Activated T-helper 17 cell treated with anti-CD3 and anti-CD28 coated beads, Interleukin-2, amount 50 U/mL, for 72 hours (primary cell): ENCODE results near the gene INIP. TPM values are rescaled to one million over a fixed set of nuclear protein-coding genes. Genes with fewer than 3 reads are reported as not detected.

ENCODE experiments used
- ATAC-seq: fragments of 150-1000 bp; cut with Tn5 transposase; replicated peaks from 2 replicates; pipeline ENCODE4 v1.10.0; 2021; ENCODE audit warnings: mild to moderate bottlenecking, moderate library complexity
- H3K27ac Mint-ChIP-seq: one replicate; pipeline ENCODE4 v1.8.0; 2022; ENCODE audit warnings: mixed read lengths
- H3K27me3 Mint-ChIP-seq: one replicate; pipeline ENCODE4 v1.8.0; 2022; ENCODE audit warnings: mixed read lengths
- H3K36me3 Mint-ChIP-seq: one replicate; pipeline ENCODE4 v1.8.0; 2022; ENCODE audit warnings: low read depth, mild to moderate bottlenecking, mixed read lengths
- H3K4me1 Mint-ChIP-seq: one replicate; pipeline ENCODE4 v1.8.0; 2022; ENCODE audit warnings: mixed read lengths
- H3K4me3 Mint-ChIP-seq: one replicate; pipeline ENCODE4 v1.8.0; 2022; ENCODE audit warnings: mild to moderate bottlenecking, mixed read lengths
- H3K9me3 Mint-ChIP-seq: one replicate; pipeline ENCODE4 v1.8.0; 2022; ENCODE audit warnings: mixed read lengths
- total RNA-seq, 2 donors: library from RNA; stranded (reverse); gene quantifications; one replicate each; pipeline ENCODE4 v1.2.3, GENCODE V29; 2022

The INIP gene
- 10 to 100 TPM; 30.7 to 34.6 TPM for total RNA-seq

GRCh38 chr9:112717661-112718331, at the start of gene INIP:
Gene INIP (minus strand): TSS chr9:112718117. CDS start chr9:112716485, 1,632 bp downstream.
- Mint-ChIP-seq H3K9me3 (no peaks in the 10 kb centered on the region), H3K36me3 (peaks cover 27% of the 10 kb centered on the region), H3K4me3 (peak within 1 kb of the TSS; percentile 93), H3K27ac (peak within 1 kb of the TSS; percentile 94), H3K4me1 (peaks cover 21% of the 10 kb centered on the region), H3K27me3 (no peaks in the 10 kb centered on the region)
- peak; percentile 95 for ATAC-seq

GRCh38 chr9:112765281-112765680, 47.4 kb upstream of the INIP start:
- H3K27me3 Mint-ChIP-seq: no peaks in the 10 kb centered on the region
- no peak for ATAC-seq

GRCh38 chr9:112764837-112765236, 46.9 kb upstream of the INIP start:
- H3K27me3 Mint-ChIP-seq: no peaks in the 10 kb centered on the region
- H3K27ac Mint-ChIP-seq: no peak overlapping the region
- no peaks in the 10 kb centered on the region for H3K36me3 Mint-ChIP-seq
- no peak overlapping the region for H3K4me3 Mint-ChIP-seq
- H3K4me1 Mint-ChIP-seq: peaks cover 18% of the 10 kb centered on the region
- ATAC-seq: no peak
- no peaks in the 10 kb centered on the region for H3K9me3 Mint-ChIP-seq

More at GRCh38 chr9:112765281-112765680, 47.4 kb upstream of the INIP start:
- Mint-ChIP-seq H3K4me3 (no peak overlapping the region), H3K4me1 (peaks cover 13% of the 10 kb centered on the region), H3K27ac (no peak overlapping the region), H3K9me3 (no peaks in the 10 kb centered on the region), H3K36me3 (no peaks in the 10 kb centered on the region)

GRCh38 chr9:112764344-112764743, 46.4 kb upstream of the INIP start:
- no peaks in the 10 kb centered on the region for H3K9me3 Mint-ChIP-seq
- peaks cover 19% of the 10 kb centered on the region for H3K4me1 Mint-ChIP-seq
- H3K4me3 Mint-ChIP-seq: no peak overlapping the region
- no peaks in the 10 kb centered on the region for H3K36me3 Mint-ChIP-seq
- ATAC-seq: no peak
- no peaks in the 10 kb centered on the region for H3K27me3 Mint-ChIP-seq
- H3K27ac Mint-ChIP-seq: no peak overlapping the region

GRCh38 chr9:112762726-112763518, 45.0 kb upstream of the INIP start:
- no peak for ATAC-seq
- Mint-ChIP-seq H3K36me3 (no peaks in the 10 kb centered on the region), H3K4me1 (peaks cover 25% of the 10 kb centered on the region), H3K9me3 (no peaks in the 10 kb centered on the region), H3K4me3 (no peak overlapping the region), H3K27ac (no peak overlapping the region), H3K27me3 (no peaks in the 10 kb centered on the region)

- H3K4me1 Mint-ChIP-seq: peaks cover 33% of the 10 kb centered on the region
- H3K9me3 Mint-ChIP-seq: no peaks in the 10 kb centered on the region
- H3K27me3 Mint-ChIP-seq: no peaks in the 10 kb centered on the region
- H3K27ac Mint-ChIP-seq: no peak overlapping the region
- no peak overlapping the region for H3K4me3 Mint-ChIP-seq
- no peak for ATAC-seq
- no peaks in the 10 kb centered on the region for H3K36me3 Mint-ChIP-seq
These were observed 44.2 kb upstream of the INIP start for GRCh38 chr9:112761912-112762655.

GRCh38 chr9:112760821-112761220, 42.9 kb upstream of the INIP start:
- Mint-ChIP-seq H3K4me1 (peaks cover 35% of the 10 kb centered on the region), H3K36me3 (no peaks in the 10 kb centered on the region), H3K27ac (peak overlapping the region; percentile 45), H3K9me3 (no peaks in the 10 kb centered on the region), H3K4me3 (no peak overlapping the region), H3K27me3 (no peaks in the 10 kb centered on the region)
- ATAC-seq: no peak

- Mint-ChIP-seq H3K36me3 (no peaks in the 10 kb centered on the region), H3K4me3 (no peak overlapping the region), H3K27me3 (no peaks in the 10 kb centered on the region), H3K4me1 (peaks cover 55% of the 10 kb centered on the region), H3K9me3 (no peaks in the 10 kb centered on the region), H3K27ac (no peak overlapping the region)
- ATAC-seq: no peak
These were observed 40.0 kb upstream of the INIP start for GRCh38 chr9:112757940-112758339.

GRCh38 chr9:112757282-112757883, 39.5 kb upstream of the INIP start:
- no peak for ATAC-seq
- Mint-ChIP-seq H3K4me3 (no peak overlapping the region), H3K27me3 (no peaks in the 10 kb centered on the region), H3K36me3 (no peaks in the 10 kb centered on the region), H3K9me3 (no peaks in the 10 kb centered on the region), H3K27ac (no peak overlapping the region), H3K4me1 (peaks cover 59% of the 10 kb centered on the region)

- Mint-ChIP-seq H3K4me3 (peak overlapping the region; percentile 53), H3K36me3 (no peaks in the 10 kb centered on the region), H3K9me3 (no peaks in the 10 kb centered on the region), H3K27me3 (no peaks in the 10 kb centered on the region), H3K27ac (no peak overlapping the region), H3K4me1 (peaks cover 58% of the 10 kb centered on the region)
- ATAC-seq: no peak
These were observed 37.8 kb upstream of the INIP start for GRCh38 chr9:112755675-112756074.

- peaks cover 55% of the 10 kb centered on the region for H3K4me1 Mint-ChIP-seq
- H3K9me3 Mint-ChIP-seq: no peaks in the 10 kb centered on the region
These were observed 37.1 kb upstream of the INIP start for GRCh38 chr9:112755016-112755427.

GRCh38 chr9:112754578-112754977, 36.7 kb upstream of the INIP start:
- no peaks in the 10 kb centered on the region for H3K36me3 Mint-ChIP-seq
- no peaks in the 10 kb centered on the region for H3K9me3 Mint-ChIP-seq
- ATAC-seq: peak; percentile 68
- no peaks in the 10 kb centered on the region for H3K27me3 Mint-ChIP-seq
- peak overlapping the region; percentile 53 for H3K4me3 Mint-ChIP-seq
- peak overlapping the region; percentile 44 for H3K27ac Mint-ChIP-seq
- peaks cover 54% of the 10 kb centered on the region for H3K4me1 Mint-ChIP-seq

More at GRCh38 chr9:112755016-112755427, 37.1 kb upstream of the INIP start:
- peak overlapping the region; percentile 44 for H3K27ac Mint-ChIP-seq
- H3K4me3 Mint-ChIP-seq: peak overlapping the region; percentile 53
- H3K27me3 Mint-ChIP-seq: no peaks in the 10 kb centered on the region
- no peak for ATAC-seq
- no peaks in the 10 kb centered on the region for H3K36me3 Mint-ChIP-seq

GRCh38 chr9:112753725-112754124, 35.8 kb upstream of the INIP start:
- peak; percentile 50 for ATAC-seq
- Mint-ChIP-seq H3K36me3 (no peaks in the 10 kb centered on the region), H3K27ac (peak overlapping the region; percentile 62), H3K4me3 (peak overlapping the region; percentile 53), H3K9me3 (no peaks in the 10 kb centered on the region), H3K4me1 (peaks cover 55% of the 10 kb centered on the region), H3K27me3 (no peaks in the 10 kb centered on the region)
